HG03460 (cell line): Measurements from ENCODE around the gene CHST15.
"Not testable (repeated sequence)": the region's sequence is repeated elsewhere in the genome, so short reads cannot be mapped to it uniquely, and the experiment has no call there.

Source experiments
- ATAC-seq: cut with Tn5 transposase; IDR thresholded peaks from one replicate; pipeline ENCODE4 v1.9.1; 2021; ENCODE audit not compliant: unreplicated experiment

The CHST15 gene

GRCh38 chr10:124047427-124048152 lies 45.8 kb downstream of the CHST15 start:
- no peak for ATAC-seq

GRCh38 chr10:124045801-124046355 lies 47.5 kb downstream of the CHST15 start:
- ATAC-seq, result no peak

GRCh38 chr10:124045276-124045675 lies 48.1 kb downstream of the CHST15 start:
- no peak for ATAC-seq

GRCh38 chr10:124044143-124044862 lies 49.1 kb downstream of the CHST15 start:
- no peak for ATAC-seq

- peak; percentile 80 for ATAC-seq
Observed at GRCh38 chr10:124043310-124044142, 49.9 kb downstream of the CHST15 start.

GRCh38 chr10:124042656-124043309 lies 50.6 kb downstream of the CHST15 start:
- no peak for ATAC-seq

GRCh38 chr10:124041675-124042445 lies 51.5 kb downstream of the CHST15 start:
- no peak for ATAC-seq

- ATAC-seq, result no peak
Observed at GRCh38 chr10:124040451-124041188, 52.8 kb downstream of the CHST15 start.

- ATAC-seq, result no peak
Observed at GRCh38 chr10:124039483-124040013, 53.9 kb downstream of the CHST15 start.

- no peak for ATAC-seq
Observed at GRCh38 chr10:124037784-124038183, 55.6 kb downstream of the CHST15 start.

GRCh38 chr10:124037286-124037685 lies 56.1 kb downstream of the CHST15 start:
- ATAC-seq, result no peak

GRCh38 chr10:124036746-124037145 lies 56.7 kb downstream of the CHST15 start:
- no peak for ATAC-seq

- ATAC-seq, result peak; percentile 99
Observed at GRCh38 chr10:124035928-124036558, 57.4 kb downstream of the CHST15 start.

- ATAC-seq, result no peak
Observed at GRCh38 chr10:124035306-124035927, 58.0 kb downstream of the CHST15 start.

- not testable (repeated sequence) for ATAC-seq
Observed at GRCh38 chr10:124034576-124035305, 58.7 kb downstream of the CHST15 start.

- ATAC-seq, result no peak
Observed at GRCh38 chr10:124033887-124034218, 59.5 kb downstream of the CHST15 start.
